Measurements from ENCODE around the gene MITF. TPM values are rescaled to one million over a fixed set of nuclear protein-coding genes. Genes with fewer than 3 reads are reported as not detected.
"Not testable (repeated sequence)": the region's sequence is repeated elsewhere in the genome, so short reads cannot be mapped to it uniquely, and the experiment has no call there.

MITF gene
- total and polyA plus RNA-seq, 2 of the 4 experiments (the other 2 are of a cell fraction) = 6.5 to 16.7 TPM

GRCh38 chr3:69909859-69910258, 170.6 kb downstream of the MITF start:
- peaks cover 23 to 38% of the 10 kb centered on the region in 2 experiments for H3K79me1 ChIP-seq (ENCODE audit: low read depth in 1 of 2, low read length in 2 of 2)
- intact Hi-C loops (cut with micrococcal nuclease); H3K9me1 ChIP-seq (ENCODE audit: insufficient read depth, low read length); H2BK15ac ChIP-seq (ENCODE audit: low read depth, low read length); H3K14ac ChIP-seq (replicated peaks; ENCODE audit: low read depth, low read length); H2AK5ac ChIP-seq (ENCODE audit: low read depth, low read length); H2AK9ac ChIP-seq (replicated peaks; ENCODE audit: low read depth, low read length, poor library complexity); H2BK20ac ChIP-seq (ENCODE audit: low read depth, low read length); H4K5ac ChIP-seq (ENCODE audit: low read depth, low read length); H2BK5ac ChIP-seq (ENCODE audit: low read depth, low read length, poor library complexity, severe bottlenecking); H2AFZ ChIP-seq (replicated peaks; ENCODE audit: low read length, poor library complexity); H3K27ac ChIP-seq (ENCODE audit: insufficient read depth, low read length); H3K56ac ChIP-seq (ENCODE audit: extremely low read depth, insufficient read depth, low read length); H3K18ac ChIP-seq (ENCODE audit: low read depth, low read length); H3K4ac ChIP-seq (ENCODE audit: low read depth, low read length); H3K4me3 ChIP-seq (ENCODE audit: insufficient read depth, low read depth, low read length); CTCF ChIA-PET; in situ Hi-C loops (cut with MboI; ENCODE audit: low sequenced_read_pairs); H3K27me3 ChIP-seq (ENCODE audit: control insufficient read depth, insufficient read depth, low read length); H4K8ac ChIP-seq (ENCODE audit: low read depth in 2 of 2, low read length in 2 of 2); H3K4me2 ChIP-seq (ENCODE audit: low read depth, low read length); H3K4me1 ChIP-seq (ENCODE audit: control insufficient read depth, insufficient read depth, low read length); ATAC-seq (ENCODE audit: low read depth); H3K9ac ChIP-seq (ENCODE audit: low read depth, low read length); H3K36me3 ChIP-seq (ENCODE audit: control insufficient read depth, insufficient read depth, low read length); H4K20me1 ChIP-seq (ENCODE audit: insufficient read depth, low read length); H3K9me3 ChIP-seq (ENCODE audit: control insufficient read depth, insufficient read depth, low read length); dilution Hi-C loops (cut with HindIII; ENCODE audit: low sequenced_read_pairs, unreplicated experiment); H4K91ac ChIP-seq (ENCODE audit: insufficient read depth, low read depth, low read length); DNase-seq; H3K23ac ChIP-seq (ENCODE audit: low read depth, low read length); POLR2A ChIA-PET (ENCODE audit: unreplicated experiment); BruUV-seq (replicated peaks); H2BK120ac ChIP-seq (ENCODE audit: low read depth, low read length): not testable (repeated sequence)

Measured in IMR-90 (cell line).